Endothelial cell of umbilical vein (primary cell): ENCODE measurements around the gene ABLIM1.

Source experiments
- CTCF ChIP-seq, 2 donors: IDR thresholded peaks; 1 replicate in 1 of 2; 2 replicates in 1 of 2; pipeline ENCODE4 v1.5.1; 2011; ENCODE audit warnings: low read length in 2 of 2, mild to moderate bottlenecking in 2 of 2, moderate library complexity in 2 of 2, control low read depth in 1 of 2, inconsistent platforms in 1 of 2, low read depth in 1 of 2; ENCODE audit not compliant: insufficient read depth in 1 of 2; ENCODE audit errors: extremely low read depth in 1 of 2
- EZH2 ChIP-seq: IDR thresholded peaks from 2 replicates; pipeline ENCODE4 v1.6.1; 2012; ENCODE audit warnings: borderline replicate concordance, low read depth, mild to moderate bottlenecking, moderate library complexity, low read length, inconsistent platforms; ENCODE audit not compliant: severe bottlenecking
- FOS ChIP-seq: IDR thresholded peaks from 2 replicates; pipeline ENCODE4 v1.6.1; 2011; ENCODE audit warnings: mild to moderate bottlenecking, low read length, moderate library complexity, borderline replicate concordance; ENCODE audit not compliant: insufficient read depth
- GATA2 ChIP-seq: IDR thresholded peaks from 2 replicates; pipeline ENCODE4 v1.7.0; 2011; ENCODE audit warnings: low read depth, mild to moderate bottlenecking, moderate library complexity, mixed read lengths, low read length; ENCODE audit not compliant: insufficient read length, insufficient read depth
- JUN ChIP-seq: IDR thresholded peaks from 2 replicates; pipeline ENCODE4 v1.6.1; 2011; ENCODE audit warnings: borderline replicate concordance, low read depth; ENCODE audit not compliant: insufficient read length, insufficient read depth
- MAX ChIP-seq: IDR thresholded peaks from 2 replicates; pipeline ENCODE4 v1.6.1; 2011; ENCODE audit not compliant: insufficient read depth, insufficient read length
- MYC ChIP-seq: IDR thresholded peaks from one replicate; pipeline ENCODE4 v1.6.1; 2011; ENCODE audit warnings: mild to moderate bottlenecking, low read depth, low read length
- POLR2A ChIP-seq: IDR thresholded peaks from 2 replicates; pipeline ENCODE4 v1.6.1; 2012; ENCODE audit warnings: low read depth, mild to moderate bottlenecking, control low read depth, low read length
- POLR2AphosphoS5 ChIP-seq: IDR thresholded peaks from 2 replicates; pipeline ENCODE4 v1.6.1; 2012; ENCODE audit warnings: low read depth, mild to moderate bottlenecking, control low read depth, low read length, moderate library complexity; ENCODE audit not compliant: insufficient read depth

- TF ChIP-seq POLR2A, result no peak
- TF ChIP-seq MAX, result no peak
- TF ChIP-seq CTCF (IDR thresholded peaks at IDR 0.05; ENCODE audit: extremely low read depth in 1 of 2, insufficient read depth in 1 of 2, low read depth in 1 of 2, low read length in 2 of 2), result no peak
- TF ChIP-seq POLR2AphosphoS5, result no peak
- no peak for TF ChIP-seq EZH2
- TF ChIP-seq MYC, result no peak
- TF ChIP-seq JUN, result no peak
- no peak for TF ChIP-seq FOS
- no peak for TF ChIP-seq GATA2
These were observed 15.3 kb downstream of the ABLIM1 start for GRCh38 chr10:114642729-114643128.
